SKM-1 (cell line): ENCODE data around the gene CLEC2B.

Source experiments
- DNase-seq: peaks from one replicate; lab custom pipeline; 2025; ENCODE audit not compliant: unreplicated experiment; lab: John Stamatoyannopoulos, UW

The CLEC2B gene

DNA sequence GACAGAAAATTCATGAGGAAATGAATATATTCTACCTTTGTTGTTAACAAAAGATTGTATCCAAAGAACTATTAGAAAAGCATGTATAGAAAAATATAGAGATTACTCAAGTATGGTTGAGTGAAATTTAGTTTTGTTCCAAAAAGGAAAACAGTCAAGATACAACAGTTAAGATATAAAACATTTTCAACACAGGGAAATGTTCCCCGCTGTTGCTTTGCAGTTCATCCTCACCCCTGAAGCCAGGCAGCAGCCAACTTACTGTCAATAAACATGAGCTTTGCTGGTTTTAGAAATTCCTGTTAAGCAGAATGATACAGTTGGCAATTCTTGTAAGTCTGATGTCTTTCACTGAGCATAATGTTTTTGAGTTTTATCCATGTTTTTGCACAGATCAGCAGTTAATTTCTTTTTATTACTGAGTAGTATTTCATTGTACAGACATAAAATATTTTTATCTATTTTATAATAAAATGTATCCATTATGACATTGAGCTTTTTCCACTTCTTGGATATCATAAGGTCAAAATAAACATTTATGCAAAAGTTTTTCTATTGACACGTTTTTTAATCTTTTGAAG is 1.2 kb upstream of the CLEC2B start:
- no peak for DNase-seq

DNA sequence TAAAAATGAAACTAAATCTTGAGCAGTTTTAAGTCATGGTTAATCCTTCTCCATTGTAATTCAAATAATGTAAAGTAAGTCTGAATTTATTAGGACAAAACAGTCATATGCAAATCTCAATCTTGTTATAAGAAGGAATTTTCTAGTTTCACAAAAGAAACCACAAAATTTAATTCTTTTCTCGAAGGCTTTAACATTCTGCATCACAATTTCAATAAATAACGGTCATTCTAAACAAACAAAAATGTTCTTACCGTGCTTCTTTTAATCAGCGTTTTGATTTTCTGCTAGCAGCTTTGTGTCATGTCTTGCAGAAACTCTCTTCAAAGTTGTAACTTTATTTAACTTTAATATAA is 225 bp downstream of the CLEC2B start:
- DNase-seq, result no peak

DNA sequence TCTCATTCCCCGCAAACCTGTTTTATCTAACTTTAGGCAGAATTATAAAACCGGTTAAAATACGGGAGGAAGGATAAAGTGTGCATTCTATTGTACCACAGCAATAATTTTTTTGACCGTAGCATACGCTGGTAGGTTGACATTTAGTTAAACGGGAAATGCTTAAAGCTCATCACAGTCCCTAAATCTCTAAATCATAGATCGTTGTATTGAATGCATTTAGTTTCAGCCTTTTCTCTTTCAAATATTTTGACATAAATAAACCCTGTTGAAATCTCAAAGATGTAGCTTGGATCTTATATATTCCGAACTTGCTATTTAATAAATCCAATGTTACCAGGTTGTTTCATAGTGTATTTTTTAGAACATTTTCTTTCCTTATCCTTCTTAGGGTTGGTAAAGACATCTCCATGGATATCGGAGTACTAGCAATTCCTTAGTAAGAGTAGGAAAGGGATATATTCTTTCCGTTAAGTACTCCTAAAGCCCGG is 798 bp downstream of the CLEC2B start:
- no peak for DNase-seq

DNA sequence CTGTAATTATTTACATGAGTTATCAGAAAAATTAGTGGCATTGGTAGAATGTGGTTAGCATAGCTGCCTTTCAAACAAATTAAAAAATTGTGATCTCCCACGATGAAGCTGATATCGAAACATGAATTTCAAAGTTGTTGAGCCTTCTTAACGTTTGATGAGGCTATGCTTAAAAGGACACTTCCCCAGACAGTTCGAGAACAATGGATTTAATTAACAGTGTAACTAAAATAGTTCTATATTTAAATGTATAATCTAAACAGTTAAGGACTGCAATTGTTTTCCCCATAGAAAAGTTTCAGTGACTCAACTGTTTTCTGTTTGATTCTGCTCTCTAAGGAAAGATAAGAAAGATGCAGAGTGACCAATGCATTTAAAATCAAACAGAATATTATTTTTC is 1.6 kb downstream of the CLEC2B start:
- DNase-seq, result no peak

DNA sequence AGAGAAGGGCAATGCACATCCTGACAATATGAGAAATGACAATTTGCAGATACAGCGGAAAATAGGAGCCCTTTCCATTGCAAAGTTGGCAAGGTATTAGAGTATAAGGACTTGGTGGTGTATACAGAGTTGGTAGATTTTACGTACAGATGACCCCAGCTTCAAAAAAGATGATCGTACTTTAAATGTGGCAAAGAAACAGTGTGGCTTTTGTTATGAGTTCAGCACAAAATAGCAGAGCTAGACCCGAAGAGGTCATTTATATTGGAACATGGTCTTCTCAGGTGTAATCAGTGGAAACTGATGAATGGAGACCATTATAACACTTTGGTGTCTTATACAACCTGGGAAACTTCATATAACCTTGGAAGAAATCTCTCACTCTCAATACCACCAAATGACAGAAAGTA is 2.3 kb downstream of the CLEC2B start:
- DNase-seq, result no peak

DNA sequence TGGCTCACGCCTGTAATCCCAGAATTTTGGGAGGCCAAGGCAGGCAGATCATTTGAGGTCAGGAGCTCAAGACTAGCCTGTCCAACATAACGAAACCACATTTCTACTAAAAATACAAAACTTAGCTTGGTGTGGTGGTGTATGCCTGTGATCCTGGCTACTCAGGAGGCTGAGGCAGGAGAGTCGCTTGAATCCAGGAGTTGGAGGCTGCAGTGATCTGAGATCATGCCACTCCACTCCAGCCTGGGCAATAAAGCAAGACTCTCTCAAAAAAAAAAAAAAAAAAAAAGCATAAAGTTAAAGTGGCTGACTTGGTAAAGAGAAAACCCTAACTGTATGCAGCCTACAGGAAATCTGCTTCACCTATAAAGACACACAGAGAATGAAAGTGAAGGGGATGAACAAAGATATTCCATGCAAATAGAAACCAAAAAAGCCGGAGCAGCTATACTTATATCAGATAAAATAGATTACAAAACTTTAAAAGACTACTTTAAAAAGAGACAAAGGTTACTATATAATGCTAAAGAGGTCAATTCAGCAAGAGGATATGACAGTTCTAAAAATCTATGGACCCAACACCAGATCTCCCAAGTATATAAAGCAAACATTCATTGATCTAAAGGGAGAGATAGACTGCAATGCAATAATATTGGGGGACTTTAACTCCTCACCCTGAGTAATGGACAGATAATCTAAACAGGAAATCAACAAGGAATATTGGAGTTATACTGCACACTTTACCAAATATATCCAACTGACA is 4.1 kb downstream of the CLEC2B start:
- no peak for DNase-seq

DNA sequence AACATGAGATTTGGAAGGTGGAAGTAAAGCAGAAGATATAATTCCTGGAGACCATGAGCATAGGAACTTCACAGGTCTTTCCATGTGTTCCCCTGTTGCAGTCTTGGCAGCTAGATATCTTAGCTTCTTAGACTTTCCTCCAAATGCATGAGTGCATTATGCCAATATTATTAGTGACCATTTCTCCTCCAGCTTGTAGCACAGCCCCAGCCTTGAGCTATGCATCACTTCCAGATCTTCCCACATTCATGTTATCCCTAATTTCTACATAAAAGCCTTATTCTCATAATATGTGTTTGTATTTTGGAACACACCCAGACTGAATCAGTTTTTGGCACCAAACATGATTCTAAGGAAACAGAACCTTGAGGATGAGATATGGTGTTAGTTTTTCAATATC is 11.0 kb downstream of the CLEC2B start:
- no peak for DNase-seq

DNA sequence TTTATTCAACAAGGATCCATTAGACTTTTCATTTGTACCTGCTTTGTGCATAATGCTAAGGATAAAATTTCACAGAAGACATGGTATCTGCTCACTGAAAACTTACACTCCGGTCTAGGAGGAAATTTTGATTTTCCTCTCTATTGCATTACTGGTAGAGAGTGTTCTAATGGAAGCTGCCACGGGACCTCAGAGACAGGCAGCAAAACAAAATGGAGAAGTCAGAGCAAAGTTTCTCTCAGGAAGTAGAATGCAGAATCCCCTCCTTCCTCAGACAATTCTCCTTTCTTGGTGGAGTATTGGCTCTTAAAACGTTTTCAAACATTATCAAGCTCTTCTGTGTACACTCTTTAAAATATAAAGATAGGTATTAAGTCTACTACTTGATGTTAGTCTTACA is 12.3 kb downstream of the CLEC2B start:
- DNase-seq, result no peak

DNA sequence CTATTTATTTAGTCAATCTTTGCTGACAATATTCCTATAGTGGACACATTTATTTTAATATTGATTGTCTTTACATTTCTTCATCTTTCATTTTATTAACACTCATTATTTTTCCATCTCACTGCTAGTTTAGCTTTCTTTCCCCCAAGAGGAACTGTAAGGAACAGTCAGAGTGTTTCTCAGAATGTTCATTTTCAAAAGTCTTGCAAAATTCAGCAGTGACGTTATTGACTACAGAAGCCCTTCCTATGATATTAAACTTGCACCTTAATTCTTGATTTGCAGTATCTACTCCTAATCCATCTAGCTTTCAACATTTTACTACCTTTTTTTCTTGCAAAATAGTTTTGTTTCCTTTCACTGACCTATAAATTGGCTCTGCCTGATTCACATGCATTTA is 13.0 kb downstream of the CLEC2B start:
- no peak for DNase-seq

DNA sequence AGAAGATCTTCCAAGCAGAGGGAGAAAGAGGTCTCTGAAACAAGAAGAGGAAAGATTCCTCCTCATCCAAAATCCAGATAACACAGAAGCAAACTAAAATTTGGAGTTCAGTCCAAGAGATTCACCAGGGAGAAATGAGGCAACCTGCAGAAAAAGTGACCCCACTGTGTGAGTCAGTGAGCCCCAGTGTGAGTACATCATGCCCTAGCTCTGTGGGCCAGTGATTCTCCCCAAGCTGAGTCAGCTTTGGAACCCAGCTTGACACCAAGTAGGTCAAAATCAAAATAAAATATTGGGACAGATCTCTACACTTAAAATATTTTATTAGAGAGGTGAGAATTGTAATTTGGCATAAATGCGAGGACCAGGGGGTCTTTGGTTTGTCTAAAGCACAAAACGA is 17.2 kb downstream of the CLEC2B start:
- no peak for DNase-seq

DNA sequence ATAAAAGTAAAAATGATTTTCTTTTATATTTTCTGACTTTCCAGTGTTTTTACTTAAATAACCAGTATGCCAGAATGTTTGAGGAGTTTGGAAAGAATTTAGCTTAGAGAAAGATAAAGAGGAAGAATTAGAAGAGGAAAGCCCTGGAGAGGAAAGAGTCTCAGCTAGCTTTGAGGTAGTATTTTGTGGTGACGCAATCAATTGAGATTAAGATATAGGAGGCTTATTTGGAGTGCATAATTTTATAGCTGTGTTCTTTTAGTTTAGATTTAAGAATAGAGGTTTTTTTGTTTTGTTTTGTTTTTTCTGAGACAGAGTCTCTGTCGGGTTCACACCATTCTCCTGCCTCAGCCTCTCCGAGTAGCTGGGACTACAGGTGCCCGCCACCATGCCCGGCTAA is 18.1 kb downstream of the CLEC2B start:
- DNase-seq, result no peak

DNA sequence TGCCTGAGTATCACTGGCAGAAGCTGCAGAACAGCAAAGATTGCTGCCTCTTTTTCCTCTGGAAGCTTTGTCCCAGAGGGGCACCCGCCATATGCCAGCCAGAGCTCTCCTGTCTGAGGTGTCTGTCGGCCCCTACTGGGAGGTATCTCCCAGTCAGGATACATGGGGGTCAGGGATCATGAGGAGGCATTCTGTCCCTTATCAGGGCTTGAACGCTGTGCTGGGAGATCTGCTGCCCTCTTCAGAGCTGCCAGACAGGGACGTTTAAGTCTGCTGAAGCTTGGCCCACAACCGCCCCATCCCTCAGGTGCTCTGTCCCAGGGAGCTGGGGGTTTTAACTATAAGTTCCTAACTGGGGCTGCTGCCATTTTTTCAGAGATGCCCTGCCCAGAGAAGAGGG is 20.3 kb downstream of the CLEC2B start:
- no peak for DNase-seq

DNA sequence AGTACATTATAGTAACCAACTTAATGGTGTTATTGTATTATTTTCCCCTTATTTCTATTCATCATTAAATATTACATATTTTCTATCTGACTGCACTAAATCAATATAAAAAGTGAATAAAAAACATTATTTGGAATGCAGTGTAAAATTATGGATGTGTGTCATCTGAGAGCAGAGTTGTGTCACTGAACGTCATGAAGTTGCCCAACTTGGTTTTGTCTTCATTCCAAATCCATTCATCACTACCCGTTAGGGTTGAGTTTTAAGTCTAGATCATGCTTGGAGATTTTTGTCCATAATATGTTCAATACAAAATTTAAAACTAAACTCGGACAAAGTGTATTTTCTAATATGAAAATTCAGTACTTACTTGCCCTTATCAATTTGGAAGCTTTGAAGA is 25.7 kb downstream of the CLEC2B start:
- DNase-seq, result no peak

DNA sequence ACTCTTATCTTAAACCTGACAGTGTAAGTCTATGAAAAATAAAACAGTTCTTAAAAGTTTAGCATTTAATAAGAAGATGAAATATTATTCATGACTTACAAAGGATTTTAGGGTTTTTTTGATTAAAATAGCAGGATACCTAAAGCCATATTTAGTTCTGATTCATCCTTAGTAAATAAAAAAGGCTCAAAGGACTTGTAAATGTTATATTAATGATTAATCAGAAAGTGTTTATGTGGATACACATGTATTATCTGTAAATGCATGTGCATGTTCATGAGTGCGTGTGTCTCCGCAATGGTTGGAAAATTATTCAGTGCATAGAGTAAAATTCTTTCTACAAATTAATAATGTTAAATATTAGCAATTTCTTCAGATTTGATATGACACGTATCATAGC is 37.4 kb downstream of the CLEC2B start:
- no peak for DNase-seq

DNA sequence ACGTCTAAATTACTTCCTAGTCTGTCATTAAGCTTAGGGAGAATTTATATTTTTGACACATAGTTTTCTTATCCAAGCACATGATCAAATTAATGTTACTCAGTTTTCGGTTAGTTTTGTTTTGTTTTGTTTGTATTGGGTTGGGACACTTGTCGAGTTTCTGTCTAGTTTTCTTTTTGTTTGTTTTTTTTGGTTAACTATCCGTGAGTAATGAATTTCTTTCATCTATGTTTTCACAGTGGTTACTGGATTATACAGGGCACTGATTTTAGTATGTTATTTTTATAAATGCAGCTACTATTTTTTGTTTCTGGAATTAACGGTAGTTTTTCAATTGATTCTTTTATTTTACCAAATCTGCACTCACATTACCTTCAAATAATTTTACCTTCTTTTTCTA is 39.2 kb downstream of the CLEC2B start:
- no peak for DNase-seq

DNA sequence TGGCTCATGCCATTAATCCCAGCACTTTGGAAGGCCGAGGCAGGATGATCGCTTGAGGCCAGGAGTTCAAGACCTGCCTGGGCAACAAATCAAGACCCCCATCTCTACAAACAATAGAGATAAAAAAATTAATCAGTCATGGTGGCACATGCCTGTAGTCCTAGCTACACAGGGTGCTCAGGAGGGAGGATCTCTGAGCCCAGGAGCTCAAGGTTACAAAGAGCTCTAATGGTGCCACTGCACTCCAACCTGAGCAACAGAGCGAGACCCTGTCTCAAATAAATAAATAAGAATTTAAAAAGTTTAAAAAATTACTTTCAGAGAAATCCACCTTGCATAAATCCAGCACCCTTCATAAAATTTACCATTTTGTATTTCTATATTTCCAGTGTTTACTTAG is 39.7 kb downstream of the CLEC2B start:
- no peak for DNase-seq

DNA sequence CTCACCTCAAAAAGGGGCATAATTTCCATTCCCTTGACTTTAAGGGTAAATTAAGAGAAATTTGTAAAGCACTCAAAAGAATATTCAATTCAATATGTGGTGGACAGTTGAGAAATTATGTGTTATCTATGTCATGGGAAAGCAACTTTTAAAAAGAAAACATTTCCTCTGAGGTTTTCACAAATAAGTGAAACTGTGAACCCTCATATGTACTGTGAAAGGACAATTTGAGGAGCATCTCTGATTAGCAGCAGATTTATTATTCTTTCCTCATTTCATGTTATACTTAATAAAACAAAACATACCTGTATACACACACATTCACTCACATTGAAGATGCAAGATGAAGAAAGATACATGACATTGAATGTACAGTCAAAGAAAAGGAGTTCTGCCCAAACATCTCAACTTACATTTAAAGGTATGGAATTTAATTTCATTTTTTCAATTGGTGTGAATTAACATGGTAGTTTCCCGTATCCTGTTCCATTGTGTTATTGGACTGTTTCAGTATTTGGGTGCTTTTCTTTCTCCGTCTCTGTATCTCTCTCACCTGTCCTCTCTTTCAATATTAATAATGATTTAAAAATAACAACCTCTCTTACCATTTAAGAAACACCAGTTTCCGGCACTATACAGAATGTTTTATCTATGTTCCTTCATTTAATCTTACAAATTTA is 41.8 kb downstream of the CLEC2B start, which contains the start of gene KLRF1:
Gene KLRF1, plus strand, starts transcription at position 273 of the 680 bp plus-strand sequence. Its CDS starts 64 bp downstream, at position 337.
- no peak for DNase-seq

DNA sequence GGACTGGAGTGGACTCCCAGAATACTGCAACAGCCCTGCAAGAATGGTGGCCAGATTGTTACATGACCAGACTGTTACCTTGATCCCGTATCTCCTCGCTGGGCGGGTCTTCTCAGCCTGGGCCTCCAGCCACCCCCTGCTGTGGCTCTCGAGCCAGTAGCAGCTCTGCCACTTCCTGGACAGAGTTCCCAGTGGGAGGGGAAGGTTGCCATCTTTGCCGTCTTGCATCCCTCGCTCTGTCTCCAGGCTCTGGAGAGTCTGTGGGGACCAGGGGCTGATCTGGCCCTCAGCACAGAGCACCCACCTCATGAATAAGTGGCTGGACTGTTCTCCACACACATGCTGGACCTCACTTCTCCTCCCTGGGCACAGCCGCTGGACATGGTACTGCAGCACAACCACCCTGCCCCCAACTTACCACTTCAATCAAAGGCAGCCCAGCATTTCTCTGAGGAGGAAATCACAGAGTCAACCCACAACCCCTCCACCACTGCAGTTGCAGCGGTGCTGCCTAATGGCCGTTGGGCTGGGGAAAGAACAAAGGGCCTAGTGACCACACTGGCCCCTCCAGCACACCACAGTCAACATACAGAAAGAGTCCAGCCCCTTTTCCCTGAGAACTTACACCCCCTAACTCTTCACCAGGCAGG is 48.7 kb downstream of the CLEC2B start:
- no peak for DNase-seq

DNA sequence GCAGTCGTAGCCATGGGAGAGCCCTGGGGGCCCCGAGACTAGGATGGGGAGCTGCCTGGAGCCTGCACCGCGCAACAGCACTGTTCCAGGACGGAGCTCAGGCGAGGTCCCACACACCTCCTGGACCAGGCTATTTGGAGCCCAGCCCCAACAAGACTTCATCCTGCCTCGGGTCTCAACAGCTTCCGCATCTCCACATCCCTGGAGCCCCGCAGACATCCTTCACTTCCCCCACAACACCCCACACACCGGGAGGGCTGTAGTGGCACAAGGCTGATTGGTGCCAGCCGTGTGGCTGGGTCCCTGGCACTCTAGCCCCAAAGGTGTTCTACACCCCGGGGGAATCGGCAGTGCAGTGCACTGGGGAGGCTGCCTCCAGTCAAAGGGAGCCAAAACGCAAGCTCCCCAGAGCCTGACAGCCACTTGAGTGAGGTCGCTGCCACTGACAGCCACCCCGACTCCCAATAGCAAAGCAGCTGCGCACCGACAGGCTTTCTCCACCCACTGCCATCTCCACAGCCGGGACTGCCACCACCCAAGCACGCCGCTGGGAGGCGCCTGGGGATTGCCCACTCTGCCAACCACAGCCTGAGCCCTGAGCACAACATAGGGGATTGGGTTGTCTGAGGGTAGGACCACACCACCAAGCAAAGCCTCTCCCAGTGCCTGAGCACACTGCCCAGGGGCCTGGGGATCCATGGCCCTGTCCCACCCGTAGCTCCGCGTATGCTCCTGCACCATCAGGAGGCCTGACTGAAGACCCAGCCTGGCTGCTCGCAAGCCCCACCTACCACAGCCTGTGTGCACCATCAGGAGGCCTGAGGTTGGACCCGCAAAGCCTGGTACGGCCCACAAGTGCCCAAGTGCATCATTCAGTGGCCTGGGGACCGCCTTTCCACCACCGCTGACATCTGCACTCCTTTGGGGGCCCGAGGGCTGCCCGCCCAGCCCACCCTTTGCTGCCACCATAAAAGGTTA is 55.0 kb downstream of the CLEC2B start:
- no peak for DNase-seq

DNA sequence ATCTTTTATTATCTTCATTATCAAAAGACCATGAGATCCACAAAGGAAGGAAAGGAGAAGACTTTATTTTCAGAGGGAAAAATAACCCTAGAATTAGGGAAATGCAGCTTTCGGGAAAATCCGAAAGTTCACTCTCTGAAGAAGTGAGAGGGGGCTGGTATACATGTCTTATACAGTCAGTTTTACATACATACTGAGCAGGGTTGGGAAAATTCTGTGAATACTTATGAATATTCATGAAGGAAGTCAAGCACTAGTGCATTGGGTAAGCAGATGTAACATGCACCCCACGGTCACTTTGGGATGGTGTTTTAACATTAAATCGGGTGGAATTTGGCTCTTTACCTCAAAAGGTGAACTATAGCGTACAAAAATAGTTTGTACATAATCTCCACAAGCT is 57.5 kb downstream of the CLEC2B start:
- DNase-seq, result no peak

DNA sequence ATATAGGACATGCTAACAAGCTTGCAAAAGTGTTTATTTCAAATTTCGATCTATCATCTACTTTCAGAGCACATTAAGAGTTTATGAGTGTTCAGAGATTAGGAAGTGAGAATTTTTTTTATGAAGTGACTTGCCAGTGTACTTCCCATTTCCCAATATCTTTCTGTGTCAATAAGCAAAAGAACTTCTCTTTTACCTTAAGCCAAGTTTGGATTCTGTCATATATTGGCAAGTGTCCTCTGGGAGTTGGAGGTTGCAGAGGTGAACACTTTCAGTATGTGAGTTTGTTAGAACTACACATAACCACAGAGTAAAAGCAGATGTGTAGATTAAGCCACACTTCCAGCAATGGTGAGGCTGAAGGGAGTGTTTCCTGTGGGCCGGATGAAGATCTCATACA is 58.5 kb downstream of the CLEC2B start:
- peak; percentile 46 for DNase-seq
